MCF 10A (cell line): ENCODE measurements around the gene DHRS7B. TPM values are rescaled to one million over a fixed set of nuclear protein-coding genes. Genes with fewer than 3 reads are reported as not detected.

Experiments used
- BruUV-seq: library from RNA; stranded (reverse); fragments of 400-500 nt; replicated peaks from 2 replicates; lab custom pipeline; 2021; lab: Mats Ljungman, UMichigan
- CTCF ChIA-PET: fragments of 300-600 bp; sonication (Branson Sonifier 250); formaldehyde crosslinking; extraction: SDS; loops from one replicate; lab custom pipeline; 2021; ENCODE audit warnings: antibody characterized with exemption, inconsistent platforms; lab: Yijun Ruan, JAX
- POLR2A ChIA-PET: fragments of 300-600, 350-650 bp; sonication (Branson Sonifier 250); formaldehyde crosslinking; extraction: SDS; loops from one replicate; lab custom pipeline; 2020; ENCODE audit warnings: antibody characterized with exemption, inconsistent platforms; lab: Yijun Ruan, JAX
- DNase-seq: peaks from one replicate; pipeline ENCODE4 v3.0.0-alpha.2; 2018; ENCODE audit not compliant: unreplicated experiment
- H3K27ac Mint-ChIP-seq: one replicate; pipeline ENCODE4 v1.8.0; 2022; ENCODE audit warnings: mild to moderate bottlenecking, low read depth, mixed read lengths; ENCODE audit not compliant: unreplicated experiment
- H3K27me3 Mint-ChIP-seq: one replicate; pipeline ENCODE4 v1.8.0; 2022; ENCODE audit warnings: mixed read lengths; ENCODE audit not compliant: insufficient read depth, unreplicated experiment
- H3K36me3 Mint-ChIP-seq: one replicate; pipeline ENCODE4 v1.8.0; 2022; ENCODE audit warnings: mild to moderate bottlenecking, moderate library complexity, mixed read lengths; ENCODE audit not compliant: insufficient read depth, unreplicated experiment
- H3K4me1 Mint-ChIP-seq: one replicate; pipeline ENCODE4 v1.8.0; 2022; ENCODE audit warnings: mixed read lengths; ENCODE audit not compliant: insufficient read depth, unreplicated experiment
- H3K4me3 Mint-ChIP-seq: one replicate; pipeline ENCODE4 v1.8.0; 2022; ENCODE audit warnings: mild to moderate bottlenecking, moderate library complexity, mixed read lengths; ENCODE audit not compliant: unreplicated experiment
- H3K9me3 Mint-ChIP-seq: one replicate; pipeline ENCODE4 v1.8.0; 2022; ENCODE audit warnings: mixed read lengths; ENCODE audit not compliant: unreplicated experiment
- intact Hi-C: fragments of 100-400 bp; cut with micrococcal nuclease; formaldehyde crosslinking; loops from 2 replicates; pipeline ENCODE4 v1.14.1; 2022
- total RNA-seq: library from RNA; stranded (reverse); gene quantifications from 2 replicates; pipeline ENCODE4 v1.2.3, GENCODE V29; 2022
- TF ChIP-seq, protein P1 (sequence below): fragments of 200-600 bp; IDR thresholded peaks from one replicate; pipeline ENCODE4 v1.8.0; 2022; ENCODE audit warnings: antibody characterized with exemption, mild to moderate bottlenecking; ENCODE audit not compliant: unreplicated experiment

Gene DHRS7B
- total RNA-seq, 1 experiment from 2014 or later: 18.0 TPM

GRCh38 chr17:21125862-21126261 is 902 bp upstream of the DHRS7B start:
- BruUV-seq: no TSS peak
- TF ChIP-seq, protein P1, sequence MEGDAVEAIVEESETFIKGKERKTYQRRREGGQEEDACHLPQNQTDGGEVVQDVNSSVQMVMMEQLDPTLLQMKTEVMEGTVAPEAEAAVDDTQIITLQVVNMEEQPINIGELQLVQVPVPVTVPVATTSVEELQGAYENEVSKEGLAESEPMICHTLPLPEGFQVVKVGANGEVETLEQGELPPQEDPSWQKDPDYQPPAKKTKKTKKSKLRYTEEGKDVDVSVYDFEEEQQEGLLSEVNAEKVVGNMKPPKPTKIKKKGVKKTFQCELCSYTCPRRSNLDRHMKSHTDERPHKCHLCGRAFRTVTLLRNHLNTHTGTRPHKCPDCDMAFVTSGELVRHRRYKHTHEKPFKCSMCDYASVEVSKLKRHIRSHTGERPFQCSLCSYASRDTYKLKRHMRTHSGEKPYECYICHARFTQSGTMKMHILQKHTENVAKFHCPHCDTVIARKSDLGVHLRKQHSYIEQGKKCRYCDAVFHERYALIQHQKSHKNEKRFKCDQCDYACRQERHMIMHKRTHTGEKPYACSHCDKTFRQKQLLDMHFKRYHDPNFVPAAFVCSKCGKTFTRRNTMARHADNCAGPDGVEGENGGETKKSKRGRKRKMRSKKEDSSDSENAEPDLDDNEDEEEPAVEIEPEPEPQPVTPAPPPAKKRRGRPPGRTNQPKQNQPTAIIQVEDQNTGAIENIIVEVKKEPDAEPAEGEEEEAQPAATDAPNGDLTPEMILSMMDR: no peak
- intact Hi-C loops: loop anchor here (2.0 to 10.0 kb wide), 3 partner anchors 83 to 119 kb away; partner anchors contain the start of genes TMEM11 and USP22
- no peak for DNase-seq
- Mint-ChIP-seq H3K9me3 (no peaks in the 10 kb centered on the region), H3K27ac (no peak overlapping the region), H3K36me3 (no peaks in the 10 kb centered on the region), H3K4me1 (peaks cover 15% of the 10 kb centered on the region), H3K27me3 (no peaks in the 10 kb centered on the region), H3K4me3 (peak overlapping the region; percentile 97)
- ChIA-PET POLR2A (interaction anchor here (2.9 to 5.4 kb wide), 3 partner anchors 83 to 161 kb away, joined by 29 to 45 read pairs (median 33); partner anchors contain the start of genes TMEM11 and USP22), CTCF (interaction anchor here (0.6 to 1.3 kb wide), 4 partner anchors 78 to 158 kb away, joined by 3 to 4 read pairs (median 3); no protein-coding TSS in a partner anchor)

- Mint-ChIP-seq H3K9me3 (no peaks in the 10 kb centered on the region), H3K36me3 (no peaks in the 10 kb centered on the region), H3K27ac (peak overlapping the region; percentile 92), H3K27me3 (no peaks in the 10 kb centered on the region), H3K4me1 (peaks cover 15% of the 10 kb centered on the region), H3K4me3 (peak overlapping the region; percentile 97)
- TF ChIP-seq, protein P1: no peak
- no TSS peak for BruUV-seq
- ChIA-PET POLR2A (interaction anchor here (0.6 to 5.4 kb wide), 12 partner anchors 8 to 1114 kb away, joined by 3 to 45 read pairs (median 3); partner anchors contain the start of genes TMEM11 and USP22), CTCF (interaction anchor here (0.6 to 3.6 kb wide), 13 partner anchors 10 to 385 kb away, joined by 3 to 20 read pairs (median 4); partner anchors contain the start of genes TMEM11 and USP22)
- DNase-seq: no peak
- intact Hi-C loops: loop anchor here (2.0 to 10.0 kb wide), 3 partner anchors 85 to 117 kb away; partner anchors contain the start of genes TMEM11 and USP22
Observed at GRCh38 chr17:21127509-21128077, 829 bp downstream of the DHRS7B start.

DNA sequence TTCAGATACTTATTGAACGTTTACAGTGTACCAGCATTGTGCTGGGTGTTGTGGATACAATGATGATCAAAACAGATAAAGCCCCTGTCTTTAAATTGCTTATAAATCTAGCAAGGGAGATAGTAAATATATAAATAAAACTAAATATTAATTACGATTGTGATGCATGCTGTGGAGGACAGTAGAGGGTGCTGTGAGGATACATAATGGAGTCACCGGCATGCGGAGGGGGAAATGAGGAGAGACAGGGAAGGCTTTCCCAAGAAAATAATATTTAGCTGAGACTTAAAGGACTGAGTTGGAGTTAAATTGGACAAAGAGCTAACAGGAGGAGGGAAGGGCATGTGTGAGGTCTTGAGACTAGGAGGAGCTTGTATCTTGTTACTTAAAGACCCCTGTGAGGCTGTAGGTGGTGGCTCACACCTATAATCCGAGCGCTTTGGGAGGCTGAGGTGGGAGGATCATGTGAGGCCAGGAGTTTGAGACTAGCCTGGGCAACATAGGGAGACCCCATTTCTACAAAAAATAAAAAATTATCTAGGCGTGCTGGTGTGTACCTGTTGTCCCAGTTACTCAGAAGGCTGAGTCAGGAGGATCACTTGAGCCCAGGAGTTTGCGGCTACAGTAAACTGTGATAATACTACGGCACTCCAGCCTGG is 2.4 kb downstream of the DHRS7B start:
- CTCF ChIA-PET: interaction anchor here (0.6 to 3.6 kb wide), 22 partner anchors 10 to 470 kb away, joined by 3 to 20 read pairs (median 4); partner anchors contain the start of genes TMEM11 and USP22
- no peak overlapping the region for H3K4me3 Mint-ChIP-seq
- H3K4me1 Mint-ChIP-seq: peaks cover 15% of the 10 kb centered on the region
- TF ChIP-seq, protein P1: peak; percentile 38
- no TSS peak for BruUV-seq
- DNase-seq: peak; percentile 34
- intact Hi-C loops: loop anchor here (1.0 to 10.0 kb wide), 3 partner anchors 116 to 382 kb away; no protein-coding TSS in a partner anchor
- H3K9me3 Mint-ChIP-seq: no peaks in the 10 kb centered on the region
- no peak overlapping the region for H3K27ac Mint-ChIP-seq
- no peaks in the 10 kb centered on the region for H3K36me3 Mint-ChIP-seq
- POLR2A ChIA-PET: interaction anchor here (1.3 to 5.4 kb wide), 2 partner anchors 84 to 90 kb away, joined by 5 to 45 read pairs; partner anchors contain the start of gene TMEM11
- H3K27me3 Mint-ChIP-seq: no peaks in the 10 kb centered on the region

DNA sequence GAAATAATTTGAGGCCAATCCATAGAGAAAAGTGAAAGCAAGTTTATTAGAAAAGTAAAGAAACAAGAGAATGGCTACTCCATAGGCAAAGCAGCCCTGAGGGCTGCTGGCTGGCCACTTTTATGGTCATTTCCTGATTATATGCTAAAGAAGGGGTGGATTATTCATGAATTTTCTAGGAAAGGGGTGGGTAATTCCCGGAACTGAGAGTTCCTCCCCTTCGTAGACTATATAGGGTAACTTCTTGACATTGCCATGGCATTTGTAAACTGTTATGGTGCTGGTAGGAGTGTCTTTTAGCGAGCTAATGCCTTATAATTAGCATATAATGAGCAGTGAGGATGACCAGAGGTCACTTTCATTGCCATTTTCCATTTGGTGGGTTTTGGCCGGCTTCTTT is 4.4 kb downstream of the DHRS7B start:
- BruUV-seq: no TSS peak
- H3K27me3 Mint-ChIP-seq: no peaks in the 10 kb centered on the region
- H3K4me3 Mint-ChIP-seq: no peak overlapping the region
- TF ChIP-seq, protein P1: no peak
- intact Hi-C loops: no loop called here
- POLR2A ChIA-PET: no interaction called here
- H3K27ac Mint-ChIP-seq: no peak overlapping the region
- H3K36me3 Mint-ChIP-seq: no peaks in the 10 kb centered on the region
- DNase-seq: no peak
- CTCF ChIA-PET: interaction anchor here (0.6 to 2.6 kb wide), 3 partner anchors 10 to 326 kb away, joined by 3 to 16 read pairs (median 6); no protein-coding TSS in a partner anchor
- no peaks in the 10 kb centered on the region for H3K9me3 Mint-ChIP-seq
- peaks cover 13% of the 10 kb centered on the region for H3K4me1 Mint-ChIP-seq
